Calu3 (cell line): Measurements from ENCODE around the gene ANKFY1. TPM values are rescaled to one million over a fixed set of nuclear protein-coding genes. Genes with fewer than 3 reads are reported as not detected.

ENCODE experiments used
- BruUV-seq: library from RNA; stranded (reverse); fragments of 400-500 nt; replicated peaks from 2 replicates; lab custom pipeline; 2021; lab: Mats Ljungman, UMichigan
- CTCF ChIA-PET: fragments of 300-600 bp; sonication (Branson Sonifier 250); formaldehyde crosslinking; loops from one replicate; lab custom pipeline; 2022; ENCODE audit warnings: antibody characterized with exemption; lab: Charles Lee
- DNase-seq: peaks from one replicate; pipeline ENCODE4 v3.0.0; 2022
- H3K27ac Mint-ChIP-seq: one replicate; pipeline ENCODE4 v1.8.0; 2022; ENCODE audit warnings: mixed read lengths; ENCODE audit not compliant: unreplicated experiment
- H3K27me3 Mint-ChIP-seq: one replicate; pipeline ENCODE4 v1.8.0; 2022; ENCODE audit warnings: mixed read lengths; ENCODE audit not compliant: unreplicated experiment
- H3K36me3 Mint-ChIP-seq: one replicate; pipeline ENCODE4 v1.8.0; 2022; ENCODE audit warnings: mild to moderate bottlenecking, moderate library complexity, mixed read lengths; ENCODE audit not compliant: insufficient read depth, unreplicated experiment
- H3K4me1 Mint-ChIP-seq: one replicate; pipeline ENCODE4 v1.8.0; 2022; ENCODE audit warnings: mild to moderate bottlenecking, low read depth, mixed read lengths; ENCODE audit not compliant: unreplicated experiment
- H3K4me3 Mint-ChIP-seq: one replicate; pipeline ENCODE4 v1.8.0; 2022; ENCODE audit warnings: mild to moderate bottlenecking, low read depth, moderate library complexity, mixed read lengths; ENCODE audit not compliant: unreplicated experiment
- H3K9me3 Mint-ChIP-seq: one replicate; pipeline ENCODE4 v1.8.0; 2022; ENCODE audit warnings: low read depth, mixed read lengths; ENCODE audit not compliant: unreplicated experiment
- intact Hi-C: fragments of 100-400 bp; cut with micrococcal nuclease; formaldehyde crosslinking; loops from one replicate; pipeline ENCODE4 v1.10.0; 2022; ENCODE audit not compliant: unreplicated experiment
- total RNA-seq: library from RNA; stranded (reverse); gene quantifications from 2 replicates; pipeline ENCODE4 v1.2.3, GENCODE V29; 2022
- TF ChIP-seq, protein P1 (sequence below): fragments of 200-600 bp; IDR thresholded peaks from one replicate; pipeline ENCODE4 v1.8.0; 2022; ENCODE audit warnings: antibody characterized with exemption; ENCODE audit not compliant: unreplicated experiment

The ANKFY1 gene
- total RNA-seq, 1 experiment from 2014 or later: 46.8 TPM

DNA sequence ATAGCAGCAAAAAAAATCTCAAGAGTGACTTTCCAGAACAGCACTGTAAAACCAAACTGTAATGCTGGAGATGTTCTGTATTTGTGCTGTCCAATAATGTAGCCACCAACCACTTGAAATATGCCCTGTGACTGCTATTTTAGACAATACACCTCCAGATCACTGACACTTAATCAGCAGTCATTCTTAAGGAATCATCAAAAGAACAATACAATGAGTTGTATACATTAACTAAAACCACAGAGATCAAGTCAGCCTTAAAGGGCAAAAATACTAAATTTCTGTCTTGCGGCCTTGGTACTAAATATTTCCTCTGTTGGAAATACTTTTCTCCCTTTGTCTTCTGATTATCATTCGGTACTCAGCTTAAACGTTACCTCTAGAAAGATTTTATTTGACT, 33.6 kb upstream of the ANKFY1 start:
- Mint-ChIP-seq H3K9me3 (no peaks in the 10 kb centered on the region), H3K4me3 (no peak overlapping the region), H3K27me3 (no peaks in the 10 kb centered on the region), H3K4me1 (no peaks in the 10 kb centered on the region), H3K36me3 (peaks cover 9% of the 10 kb centered on the region), H3K27ac (no peak overlapping the region)
- TF ChIP-seq, protein P1, sequence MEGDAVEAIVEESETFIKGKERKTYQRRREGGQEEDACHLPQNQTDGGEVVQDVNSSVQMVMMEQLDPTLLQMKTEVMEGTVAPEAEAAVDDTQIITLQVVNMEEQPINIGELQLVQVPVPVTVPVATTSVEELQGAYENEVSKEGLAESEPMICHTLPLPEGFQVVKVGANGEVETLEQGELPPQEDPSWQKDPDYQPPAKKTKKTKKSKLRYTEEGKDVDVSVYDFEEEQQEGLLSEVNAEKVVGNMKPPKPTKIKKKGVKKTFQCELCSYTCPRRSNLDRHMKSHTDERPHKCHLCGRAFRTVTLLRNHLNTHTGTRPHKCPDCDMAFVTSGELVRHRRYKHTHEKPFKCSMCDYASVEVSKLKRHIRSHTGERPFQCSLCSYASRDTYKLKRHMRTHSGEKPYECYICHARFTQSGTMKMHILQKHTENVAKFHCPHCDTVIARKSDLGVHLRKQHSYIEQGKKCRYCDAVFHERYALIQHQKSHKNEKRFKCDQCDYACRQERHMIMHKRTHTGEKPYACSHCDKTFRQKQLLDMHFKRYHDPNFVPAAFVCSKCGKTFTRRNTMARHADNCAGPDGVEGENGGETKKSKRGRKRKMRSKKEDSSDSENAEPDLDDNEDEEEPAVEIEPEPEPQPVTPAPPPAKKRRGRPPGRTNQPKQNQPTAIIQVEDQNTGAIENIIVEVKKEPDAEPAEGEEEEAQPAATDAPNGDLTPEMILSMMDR: no peak
- CTCF ChIA-PET: no interaction called here
- no peak for DNase-seq
- BruUV-seq: no TSS peak
- intact Hi-C loops: no loop called here

DNA sequence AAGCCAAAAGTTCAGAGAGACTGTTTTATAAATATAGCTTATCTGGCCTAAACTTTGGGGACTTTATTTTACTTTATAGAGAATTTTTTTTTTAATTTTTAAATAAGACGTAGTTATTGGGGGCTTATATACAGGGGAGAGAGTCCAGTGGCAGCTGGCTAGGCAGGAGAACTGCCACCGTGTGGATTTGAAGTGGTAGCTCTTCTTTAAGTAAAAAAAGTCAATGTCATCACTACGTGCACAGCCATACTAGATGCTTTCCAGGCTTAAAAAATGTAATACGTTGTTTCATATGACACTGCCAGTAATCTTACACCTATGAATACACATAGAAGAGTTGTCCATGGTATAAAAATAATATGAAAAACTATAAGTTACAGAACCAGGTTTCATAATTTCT, 31.9 kb upstream of the ANKFY1 start:
- DNase-seq: no peak
- peaks cover 9% of the 10 kb centered on the region for H3K36me3 Mint-ChIP-seq
- CTCF ChIA-PET: interaction anchor here (0.6 kb wide), 1 partner anchor 16 kb away, joined by 3 read pairs; no protein-coding TSS in a partner anchor
- intact Hi-C loops: no loop called here
- no peaks in the 10 kb centered on the region for H3K27me3 Mint-ChIP-seq
- TF ChIP-seq, protein P1: no peak
- no TSS peak for BruUV-seq
- H3K4me1 Mint-ChIP-seq: no peaks in the 10 kb centered on the region
- no peak overlapping the region for H3K4me3 Mint-ChIP-seq
- no peak overlapping the region for H3K27ac Mint-ChIP-seq
- no peaks in the 10 kb centered on the region for H3K9me3 Mint-ChIP-seq

DNA sequence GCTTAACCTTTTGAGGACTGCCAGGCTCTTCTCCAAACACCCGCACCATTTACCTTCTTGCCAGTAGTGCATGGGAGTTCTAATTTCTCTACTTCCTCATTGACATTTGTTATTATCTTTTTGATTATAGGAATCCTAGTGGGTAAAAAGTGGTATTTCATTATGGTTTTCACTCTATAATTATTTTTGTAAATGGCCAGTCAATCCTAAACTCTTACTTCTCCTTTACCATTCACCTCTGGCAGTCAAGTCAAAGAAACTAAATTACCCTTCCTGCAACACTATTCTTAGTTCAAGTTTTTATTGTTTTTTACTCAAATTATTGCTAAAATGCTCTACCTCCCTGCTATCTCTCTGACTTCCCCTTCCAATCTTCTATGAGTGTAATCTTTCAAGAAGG, 29.8 kb upstream of the ANKFY1 start:
- CTCF ChIA-PET: no interaction called here
- no peak overlapping the region for H3K27ac Mint-ChIP-seq
- peaks cover 5% of the 10 kb centered on the region for H3K36me3 Mint-ChIP-seq

DNA sequence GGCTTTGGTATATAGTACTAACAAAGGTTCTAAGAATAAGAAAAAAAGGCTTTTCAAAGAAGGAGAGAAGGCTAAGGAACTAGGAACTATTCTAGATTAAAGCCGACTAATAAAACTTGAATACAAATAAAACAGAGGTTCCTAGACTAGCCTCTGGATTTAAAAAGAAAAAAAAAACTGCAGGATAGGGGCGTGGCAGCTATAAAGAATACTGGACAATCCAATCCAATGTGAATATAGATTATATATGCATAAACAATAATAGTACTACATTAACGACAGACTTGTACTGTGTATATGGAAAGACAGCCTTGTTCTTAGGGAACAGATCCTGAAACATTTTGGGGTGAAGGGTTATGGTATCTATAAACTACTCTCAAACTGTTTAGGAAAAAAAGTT, 23.9 kb upstream of the ANKFY1 start:
- Mint-ChIP-seq H3K4me3 (no peak overlapping the region), H3K4me1 (no peaks in the 10 kb centered on the region), H3K27ac (no peak overlapping the region), H3K27me3 (no peaks in the 10 kb centered on the region), H3K9me3 (no peaks in the 10 kb centered on the region), H3K36me3 (no peaks in the 10 kb centered on the region)
- intact Hi-C loops: no loop called here
- TF ChIP-seq, protein P1: no peak
- BruUV-seq: no TSS peak
- DNase-seq: no peak
- CTCF ChIA-PET: no interaction called here

More for the DNA sequence above, 29.8 kb upstream of the ANKFY1 start:
- DNase-seq: no peak
- TF ChIP-seq, protein P1: no peak
- Mint-ChIP-seq H3K9me3 (no peaks in the 10 kb centered on the region), H3K4me3 (no peak overlapping the region), H3K4me1 (no peaks in the 10 kb centered on the region), H3K27me3 (no peaks in the 10 kb centered on the region)
- intact Hi-C loops: no loop called here
- no TSS peak for BruUV-seq
